Ovary (tissue), 9 donors: ENCODE results near the gene KIF6. TPM values are rescaled to one million over a fixed set of nuclear protein-coding genes. Genes with fewer than 3 reads are reported as not detected.

Source experiments
- DNase-seq, 5 donors: peaks; one replicate each; pipeline ENCODE4 v3.0.0-alpha.2; 2019 to 2020
- H3K27ac ChIP-seq, 2 donors: fragments of 200-600 bp; one replicate each; pipeline versions ENCODE4 v1.5.1 to v1.8.0; 2019 to 2022
- H3K27me3 ChIP-seq: fragments of 200-600 bp; one replicate; pipeline ENCODE4 v1.8.0; 2022
- H3K36me3 ChIP-seq: fragments of 200-600 bp; sonication (generic); one replicate; pipeline ENCODE4 v1.5.1; 2019
- H3K4me1 ChIP-seq: one replicate; pipeline ENCODE4 v1.8.1; 2013; ENCODE audit warnings: mild to moderate bottlenecking, moderate library complexity; ENCODE audit not compliant: insufficient read depth
- H3K4me3 ChIP-seq: fragments of 200-600 bp; sonication (generic); one replicate; pipeline ENCODE4 v1.5.1; 2017
- H3K9me3 ChIP-seq, 2 donors: fragments of 200-600 bp in 1 of 2; sonication (generic) in 1 of 2; one replicate each; pipeline versions ENCODE4 v1.5.1 to v1.8.1; 2013 to 2019; ENCODE audit warnings: mild to moderate bottlenecking in 1 of 2, moderate library complexity in 1 of 2
- CTCF ChIP-seq, 3 donors: fragments of 450-650 bp in 2 of 3; fragments of 200-600 bp in 1 of 3; IDR thresholded peaks; one replicate each; pipeline versions ENCODE4 v1.5.1 to v1.8.0; 2016 to 2022; ENCODE audit warnings: antibody characterized with exemption in 3 of 3, mild to moderate bottlenecking in 1 of 3
- EP300 ChIP-seq: sonication (generic); formaldehyde crosslinking; IDR thresholded peaks from one replicate; pipeline ENCODE4 v1.6.1; 2017; ENCODE audit warnings: antibody characterized with exemption
- POLR2A ChIP-seq: fragments of 450-650 bp; IDR thresholded peaks from one replicate; pipeline ENCODE4 v1.6.1; 2017; ENCODE audit warnings: antibody characterized with exemption, mild to moderate bottlenecking, moderate library complexity
- WGBS, 3 donors: extraction: QIAGEN DNeasy Blood & Tissue Kit in 1 of 3; methylation state at CpG; one replicate each; pipeline versions ENCODE4 v1.1.5 to v1.1.7; 2013 to 2017; 5-methylcytosine and 5-hydroxymethylcytosine counted together
- intact Hi-C, 4 donors: fragments of 100-400 bp; cut with DNase I; formaldehyde crosslinking; loops; one replicate each; pipeline versions ENCODE4 v1.11.0 to v1.15.1; 2022 to 2023
- polyA plus RNA-seq, 2 donors: library from polyadenylated mRNA; stranded (reverse); fragments of 200-250 nt in 1 of 2; fragments of 350-450 nt in 1 of 2; fragmentation: Illumina TruSeq in 1 of 2; extraction: RNeasy Lipid Tissue Mini Kit (QIAGEN cat#74804) in 1 of 2; gene quantifications; one replicate each; pipeline ENCODE4 v1.2.3, GENCODE V29; 2013 to 2014
- total RNA-seq, 7 donors: library from RNA; depleted of rRNA in 2 of 7; stranded (reverse); fragments of >200 nt in 2 of 7; fragmentation: NEBNext Ultra II Directional in 3 of 7; extraction: Animal tissue kit (Norgen Biotek cat#: 25700) in 3 of 7; gene quantifications; one replicate each; pipeline versions ENCODE4 v1.1.0 to v1.2.4, GENCODE V29; 2016 to 2023
- donor health status: DM: no; HTN: no; CAD: no; lungs with moderate emphysema.
- donor health status: DM: no; HTN: no; CAD: no.
- donor health status: Bipolar disorder and iron deficiency.
- donor health status: DM: yes; HTN: yes; CAD: no.
- donor health status: DM: no; HTN: no; CAD: no.
- donor health status: DM: yes; HTN: yes; CAD: no.

Gene KIF6
- total and polyA plus RNA-seq, 9 donors: 0.12 to 2.1 (median 0.82) TPM

GRCh38 chr6:39445667-39446066 lies 279.5 kb downstream of the KIF6 start:
- H3K4me1 ChIP-seq: no peaks in the 10 kb centered on the region
- no peaks in the 10 kb centered on the region for H3K9me3 ChIP-seq
- TF ChIP-seq POLR2A (no peak), EP300 (no peak), CTCF (IDR thresholded peaks at IDR 0.05) (no peak)
- H3K36me3 ChIP-seq: no peaks in the 10 kb centered on the region
- H3K27me3 ChIP-seq: no peaks in the 10 kb centered on the region
- DNase-seq: no peak
- H3K4me3 ChIP-seq: no peak overlapping the region
- intact Hi-C loops: no loop called here
- WGBS, 3 donors: 91 to 98% (median 98%) methylated on average over 1 of the region's 1 CpG
- no peak overlapping the region for H3K27ac ChIP-seq

GRCh38 chr6:39444479-39445019 lies 280.7 kb downstream of the KIF6 start:
- H3K27ac ChIP-seq: no peak overlapping the region
- no peaks in the 10 kb centered on the region for H3K27me3 ChIP-seq
- DNase-seq: no peak
- H3K9me3 ChIP-seq: no peaks in the 10 kb centered on the region
- TF ChIP-seq POLR2A (no peak), CTCF (IDR thresholded peaks at IDR 0.05) (no peak), EP300 (no peak)
- no peaks in the 10 kb centered on the region for H3K36me3 ChIP-seq
- H3K4me3 ChIP-seq: no peak overlapping the region
- intact Hi-C loops: no loop called here
- no peaks in the 10 kb centered on the region for H3K4me1 ChIP-seq
- 92 to 94% (median 93%) methylated on average over 5 of the region's 5 CpGs for WGBS, 3 donors

- no peaks in the 10 kb centered on the region for H3K27me3 ChIP-seq
- WGBS, 3 donors: 92 to 94% (median 93%) methylated on average over 4 of the region's 4 CpGs
- no peaks in the 10 kb centered on the region for H3K9me3 ChIP-seq
- intact Hi-C loops: no loop called here
- no peaks in the 10 kb centered on the region for H3K36me3 ChIP-seq
- no peak overlapping the region for H3K4me3 ChIP-seq
- DNase-seq: no peak
- H3K4me1 ChIP-seq: no peaks in the 10 kb centered on the region
- no peak overlapping the region for H3K27ac ChIP-seq
- TF ChIP-seq POLR2A: no peak
- no peak for TF ChIP-seq CTCF (IDR thresholded peaks at IDR 0.05)
- no peak for TF ChIP-seq EP300
These were observed 283.2 kb downstream of the KIF6 start for GRCh38 chr6:39441986-39442385.

GRCh38 chr6:39441301-39441700 lies 283.9 kb downstream of the KIF6 start:
- intact Hi-C loops: no loop called here
- no peak for DNase-seq
- TF ChIP-seq CTCF (IDR thresholded peaks at IDR 0.05) (no peak), POLR2A (no peak)

More at GRCh38 chr6:39441301-39441700, 283.9 kb downstream of the KIF6 start:
- Histone ChIP-seq H3K4me3 (no peak overlapping the region), H3K4me1 (no peaks in the 10 kb centered on the region), H3K9me3 (no peaks in the 10 kb centered on the region), H3K27ac (no peak overlapping the region), H3K36me3 (no peaks in the 10 kb centered on the region), H3K27me3 (no peaks in the 10 kb centered on the region)
- WGBS, 3 donors: 93 to 98% (median 98%) methylated on average over 6 of the region's 6 CpGs
